ENCODE data around the gene GRID1. TPM values are rescaled to one million over a fixed set of nuclear protein-coding genes. Genes with fewer than 3 reads are reported as not detected.

GRID1 gene
- total and polyA plus RNA-seq, 11 donors: 0.69 to 3.4 (median 1.6) TPM

DNA sequence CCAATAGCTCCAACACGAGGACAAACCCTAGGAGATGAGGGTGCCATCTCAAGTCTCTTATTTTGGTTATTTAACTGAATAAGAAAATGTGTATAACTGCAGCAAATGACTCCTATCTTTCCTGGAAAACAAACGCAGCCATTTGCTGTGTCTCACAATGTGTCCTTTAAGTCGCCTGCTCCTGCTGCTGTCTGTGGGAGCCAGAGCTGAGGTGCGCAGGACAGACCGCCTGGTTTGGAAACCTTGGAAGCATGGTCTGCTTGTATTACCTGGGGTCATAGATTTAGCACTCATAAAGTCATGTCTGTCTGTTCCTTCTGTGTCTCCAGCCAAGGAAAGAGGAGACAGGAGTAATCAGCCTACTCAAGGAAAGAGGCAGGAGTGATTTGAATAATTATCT lies 760.2 kb downstream of the GRID1 start:
- no peaks in the 10 kb centered on the region for H3K36me3 ChIP-seq
- 75 to 86% (median 82%) methylated on average over 5 of the region's 5 CpGs for WGBS, 4 donors
- H3K27ac ChIP-seq: no peak overlapping the region
- no peak for ATAC-seq
- no peak for DNase-seq
- H3K4me1 ChIP-seq: no peaks in the 10 kb centered on the region
- TF ChIP-seq CTCF (IDR thresholded peaks at IDR 0.05) (no peak), POLR2A (IDR thresholded peaks at IDR 0.05) (no peak)
- no peak overlapping the region for H3K4me3 ChIP-seq
- H3K27me3 ChIP-seq: no peaks in the 10 kb centered on the region
- no peaks in the 10 kb centered on the region for H3K9me3 ChIP-seq
- intact Hi-C loops (cut with DNase I): no loop called here

DNA sequence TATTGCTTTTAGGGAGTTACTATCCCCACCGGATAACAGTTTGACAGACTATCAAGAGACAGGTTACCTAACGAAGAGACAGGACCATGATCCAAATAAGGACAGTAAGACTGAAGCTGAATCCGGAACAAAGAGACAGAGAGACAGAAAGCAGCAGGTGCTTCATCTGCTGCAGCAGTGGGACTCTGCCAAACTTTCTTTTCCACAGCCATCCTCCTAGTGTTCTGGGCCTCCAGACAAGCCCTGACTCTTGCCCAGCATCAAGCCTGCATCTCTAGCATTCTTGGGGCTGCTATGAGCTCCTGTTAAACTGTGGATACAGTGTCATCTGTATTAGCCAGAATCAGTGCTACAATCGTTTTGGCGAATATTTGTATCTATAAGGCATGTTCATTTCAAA lies 761.7 kb downstream of the GRID1 start:
- no peaks in the 10 kb centered on the region for H3K27me3 ChIP-seq
- TF ChIP-seq CTCF (IDR thresholded peaks at IDR 0.05) (no peak), POLR2A (IDR thresholded peaks at IDR 0.05) (no peak)
- no peaks in the 10 kb centered on the region for H3K4me1 ChIP-seq
- intact Hi-C loops (cut with DNase I): no loop called here
- H3K27ac ChIP-seq: no peak overlapping the region
- no peaks in the 10 kb centered on the region for H3K9me3 ChIP-seq
- ATAC-seq (no peak), DNase-seq (no peak)
- no peak overlapping the region for H3K4me3 ChIP-seq
- no peaks in the 10 kb centered on the region for H3K36me3 ChIP-seq
- 80 to 88% (median 85%) methylated on average over 5 of the region's 5 CpGs for WGBS, 4 donors

GRCh38 chr10:85604136-85604725 lies 762.4 kb downstream of the GRID1 start:
- Histone ChIP-seq H3K27me3 (no peaks in the 10 kb centered on the region), H3K27ac (no peak overlapping the region), H3K9me3 (no peaks in the 10 kb centered on the region), H3K36me3 (no peaks in the 10 kb centered on the region), H3K4me3 (no peak overlapping the region), H3K4me1 (no peaks in the 10 kb centered on the region)
- intact Hi-C loops (cut with DNase I): no loop called here
- no peak for DNase-seq
- no peak for TF ChIP-seq CTCF (IDR thresholded peaks at IDR 0.05)
- TF ChIP-seq POLR2A (IDR thresholded peaks at IDR 0.05): no peak
- ATAC-seq: no peak
- 79 to 97% (median 83%) methylated on average over 4 to 5 of the region's 5 CpGs for WGBS, 4 donors

DNA sequence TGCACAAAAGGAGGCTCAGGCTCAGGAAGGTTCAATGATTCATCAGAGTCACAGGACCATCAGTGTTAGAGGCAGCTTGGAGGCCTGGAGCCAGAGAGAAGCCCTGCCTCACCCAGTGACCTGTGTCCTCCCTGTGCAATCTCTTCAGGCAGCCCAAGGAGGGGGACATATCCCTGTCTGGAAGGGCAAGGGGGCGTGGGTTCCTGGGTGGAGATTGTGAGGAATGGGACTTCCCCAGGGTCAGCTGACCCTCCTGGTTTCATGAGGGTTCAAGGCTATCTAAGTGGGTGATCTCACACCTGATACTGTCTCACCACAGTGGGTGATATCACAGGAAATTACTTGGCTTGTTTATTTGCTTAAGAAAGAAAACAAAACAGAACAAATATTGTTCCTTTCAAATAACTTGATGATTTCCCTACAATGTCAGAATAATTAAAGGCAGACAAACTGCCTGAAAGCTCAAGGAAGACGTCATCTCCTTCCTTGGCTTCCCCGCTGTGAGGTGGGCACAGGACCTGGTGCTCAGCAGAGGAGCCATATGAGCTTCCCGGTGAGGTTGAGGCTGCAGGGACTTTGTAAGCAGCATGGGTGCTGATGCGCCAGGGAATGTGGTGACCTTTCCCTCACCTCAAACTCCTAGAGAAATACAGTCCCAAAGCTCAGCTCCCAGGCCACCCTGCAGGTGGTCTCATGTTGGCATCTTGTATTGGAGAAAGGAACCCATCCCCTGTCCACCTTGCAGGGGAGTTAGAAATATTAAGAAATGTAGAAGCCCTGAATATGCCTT lies 763.2 kb downstream of the GRID1 start:
- Histone ChIP-seq H3K27ac (no peak overlapping the region), H3K9me3 (no peaks in the 10 kb centered on the region), H3K4me3 (no peak overlapping the region), H3K4me1 (no peaks in the 10 kb centered on the region), H3K36me3 (no peaks in the 10 kb centered on the region), H3K27me3 (no peaks in the 10 kb centered on the region)
- no peak for DNase-seq
- WGBS, 4 donors: 76 to 88% (median 82%) methylated on average over 5 of the region's 5 CpGs
- TF ChIP-seq POLR2A (IDR thresholded peaks at IDR 0.05) (no peak), CTCF (IDR thresholded peaks at IDR 0.05) (no peak)
- intact Hi-C loops (cut with DNase I): no loop called here
- ATAC-seq: no peak
